Measurements from ENCODE around the gene RUNX1. TPM values are rescaled to one million over a fixed set of nuclear protein-coding genes. Genes with fewer than 3 reads are reported as not detected.

The RUNX1 gene
- total RNA-seq, 1 experiment from 2014 or later = 95.4 TPM

- TF ChIP-seq CTCF (IDR thresholded peaks at IDR 0.05; ENCODE audit: unreplicated experiment) = no peak
- H3K9me3 Mint-ChIP-seq (ENCODE audit: low read depth, unreplicated experiment) = no peaks in the 10 kb centered on the region
- intact Hi-C loops (cut with micrococcal nuclease; ENCODE audit: unreplicated experiment) = no loop called here
- no peak overlapping the region for H3K4me3 Mint-ChIP-seq (ENCODE audit: low read depth, unreplicated experiment)
- peaks cover 14% of the 10 kb centered on the region for H3K4me1 Mint-ChIP-seq (ENCODE audit: low read depth, unreplicated experiment)
- DNase-seq = no peak
- no peak overlapping the region for H3K27ac Mint-ChIP-seq (ENCODE audit: unreplicated experiment)
- no peaks in the 10 kb centered on the region for H3K27me3 Mint-ChIP-seq (ENCODE audit: unreplicated experiment)
- CTCF ChIA-PET = no interaction called here
- BruUV-seq (replicated peaks) = no TSS peak
- peaks cover 42% of the 10 kb centered on the region for H3K36me3 Mint-ChIP-seq (ENCODE audit: insufficient read depth, unreplicated experiment)
Observed at GRCh38 chr21:34830386-34831170, 218.5 kb downstream of the RUNX1 start.

- H3K4me3 Mint-ChIP-seq (ENCODE audit: low read depth, unreplicated experiment) = no peak overlapping the region
- BruUV-seq (replicated peaks) = no TSS peak
- intact Hi-C loops (cut with micrococcal nuclease; ENCODE audit: unreplicated experiment) = no loop called here
- no peaks in the 10 kb centered on the region for H3K27me3 Mint-ChIP-seq (ENCODE audit: unreplicated experiment)
- H3K4me1 Mint-ChIP-seq (ENCODE audit: low read depth, unreplicated experiment) = peaks cover 8% of the 10 kb centered on the region
- peak overlapping the region; percentile 52 for H3K27ac Mint-ChIP-seq (ENCODE audit: unreplicated experiment)
- no peaks in the 10 kb centered on the region for H3K9me3 Mint-ChIP-seq (ENCODE audit: low read depth, unreplicated experiment)
- H3K36me3 Mint-ChIP-seq (ENCODE audit: insufficient read depth, unreplicated experiment) = peaks cover 34% of the 10 kb centered on the region
- TF ChIP-seq CTCF (IDR thresholded peaks at IDR 0.05; ENCODE audit: unreplicated experiment) = no peak
- CTCF ChIA-PET = no interaction called here
- DNase-seq = no peak
Observed at GRCh38 chr21:34827445-34828235, 221.5 kb downstream of the RUNX1 start.

GRCh38 chr21:34826836-34827235 lies 222.3 kb downstream of the RUNX1 start:
- Mint-ChIP-seq H3K27ac (ENCODE audit: unreplicated experiment) (peak overlapping the region; percentile 40), H3K36me3 (ENCODE audit: insufficient read depth, unreplicated experiment) (peaks cover 36% of the 10 kb centered on the region), H3K4me1 (ENCODE audit: low read depth, unreplicated experiment) (peaks cover 8% of the 10 kb centered on the region), H3K27me3 (ENCODE audit: unreplicated experiment) (no peaks in the 10 kb centered on the region), H3K4me3 (ENCODE audit: low read depth, unreplicated experiment) (no peak overlapping the region), H3K9me3 (ENCODE audit: low read depth, unreplicated experiment) (no peaks in the 10 kb centered on the region)
- no peak for DNase-seq
- TF ChIP-seq CTCF (IDR thresholded peaks at IDR 0.05; ENCODE audit: unreplicated experiment) = no peak
- intact Hi-C loops (cut with micrococcal nuclease; ENCODE audit: unreplicated experiment) = no loop called here
- no TSS peak for BruUV-seq (replicated peaks)
- CTCF ChIA-PET = no interaction called here

- CTCF ChIA-PET = no interaction called here
- H3K4me1 Mint-ChIP-seq (ENCODE audit: low read depth, unreplicated experiment) = peaks cover 8% of the 10 kb centered on the region
- H3K27me3 Mint-ChIP-seq (ENCODE audit: unreplicated experiment) = no peaks in the 10 kb centered on the region
- DNase-seq = no peak
- no peak overlapping the region for H3K4me3 Mint-ChIP-seq (ENCODE audit: low read depth, unreplicated experiment)
- no peak overlapping the region for H3K27ac Mint-ChIP-seq (ENCODE audit: unreplicated experiment)
- peaks cover 37% of the 10 kb centered on the region for H3K36me3 Mint-ChIP-seq (ENCODE audit: insufficient read depth, unreplicated experiment)
- no TSS peak for BruUV-seq (replicated peaks)
- no peak for TF ChIP-seq CTCF (IDR thresholded peaks at IDR 0.05; ENCODE audit: unreplicated experiment)
- H3K9me3 Mint-ChIP-seq (ENCODE audit: low read depth, unreplicated experiment) = no peaks in the 10 kb centered on the region
- intact Hi-C loops (cut with micrococcal nuclease; ENCODE audit: unreplicated experiment) = no loop called here
Observed at GRCh38 chr21:34825948-34826548, 223.1 kb downstream of the RUNX1 start.
